NCI-H146 treated with DMSO at 0.1 percent for 48 hours (cell line): Measurements from ENCODE around the gene DZIP3.
"Not testable (repeated sequence)": the region's sequence is repeated elsewhere in the genome, so short reads cannot be mapped to it uniquely, and the experiment has no call there.

ENCODE experiments used
- DNase-seq: peaks from one replicate; lab custom pipeline; 2025; ENCODE audit not compliant: unreplicated experiment; lab: John Stamatoyannopoulos, UW

The DZIP3 gene

GRCh38 chr3:108672701-108673100, 83.2 kb downstream of the DZIP3 start:
- DNase-seq, result no peak

GRCh38 chr3:108673988-108674661, 84.6 kb downstream of the DZIP3 start:
- DNase-seq, result no peak

- no peak for DNase-seq
Observed at GRCh38 chr3:108677811-108678210, 88.3 kb downstream of the DZIP3 start.

- DNase-seq, result not testable (repeated sequence)
Observed at GRCh38 chr3:108692286-108692685, 102.8 kb downstream of the DZIP3 start.

GRCh38 chr3:108698461-108698860, 108.9 kb downstream of the DZIP3 start:
- no peak for DNase-seq

- no peak for DNase-seq
Observed at GRCh38 chr3:108705045-108705444, 115.5 kb downstream of the DZIP3 start.

- no peak for DNase-seq
Observed at GRCh38 chr3:108713009-108713516, 123.5 kb downstream of the DZIP3 start.

GRCh38 chr3:108713816-108714215, 124.3 kb downstream of the DZIP3 start:
- no peak for DNase-seq

GRCh38 chr3:108718454-108718853, 128.9 kb downstream of the DZIP3 start:
- DNase-seq, result no peak

- no peak for DNase-seq
Observed at GRCh38 chr3:108719178-108719806, 129.8 kb downstream of the DZIP3 start.

- DNase-seq, result no peak
Observed at GRCh38 chr3:108722724-108723123, 133.2 kb downstream of the DZIP3 start.

- no peak for DNase-seq
Observed at GRCh38 chr3:108724101-108724500, 134.6 kb downstream of the DZIP3 start.

- no peak for DNase-seq
Observed at GRCh38 chr3:108728105-108728504, 138.6 kb downstream of the DZIP3 start.

GRCh38 chr3:108728934-108729333, 139.4 kb downstream of the DZIP3 start:
- DNase-seq, result no peak

GRCh38 chr3:108736821-108737220, 147.3 kb downstream of the DZIP3 start:
- DNase-seq, result no peak

GRCh38 chr3:108742929-108743328, 153.4 kb downstream of the DZIP3 start:
- no peak for DNase-seq
